HG03442 (cell line): ENCODE data around the gene MEN1.

Experiments used
- ATAC-seq: cut with Tn5 transposase; IDR thresholded peaks from one replicate; pipeline ENCODE4 v1.9.1; 2021; ENCODE audit warnings: mild to moderate bottlenecking, moderate library complexity; ENCODE audit not compliant: unreplicated experiment

Gene MEN1

GRCh38 chr11:64810271-64810890 lies at the start of gene MEN1:
Gene MEN1 (minus strand): TSS chr11:64810551. CDS start chr11:64810109, 442 bp downstream.
- ATAC-seq, result peak; percentile 70

DNA sequence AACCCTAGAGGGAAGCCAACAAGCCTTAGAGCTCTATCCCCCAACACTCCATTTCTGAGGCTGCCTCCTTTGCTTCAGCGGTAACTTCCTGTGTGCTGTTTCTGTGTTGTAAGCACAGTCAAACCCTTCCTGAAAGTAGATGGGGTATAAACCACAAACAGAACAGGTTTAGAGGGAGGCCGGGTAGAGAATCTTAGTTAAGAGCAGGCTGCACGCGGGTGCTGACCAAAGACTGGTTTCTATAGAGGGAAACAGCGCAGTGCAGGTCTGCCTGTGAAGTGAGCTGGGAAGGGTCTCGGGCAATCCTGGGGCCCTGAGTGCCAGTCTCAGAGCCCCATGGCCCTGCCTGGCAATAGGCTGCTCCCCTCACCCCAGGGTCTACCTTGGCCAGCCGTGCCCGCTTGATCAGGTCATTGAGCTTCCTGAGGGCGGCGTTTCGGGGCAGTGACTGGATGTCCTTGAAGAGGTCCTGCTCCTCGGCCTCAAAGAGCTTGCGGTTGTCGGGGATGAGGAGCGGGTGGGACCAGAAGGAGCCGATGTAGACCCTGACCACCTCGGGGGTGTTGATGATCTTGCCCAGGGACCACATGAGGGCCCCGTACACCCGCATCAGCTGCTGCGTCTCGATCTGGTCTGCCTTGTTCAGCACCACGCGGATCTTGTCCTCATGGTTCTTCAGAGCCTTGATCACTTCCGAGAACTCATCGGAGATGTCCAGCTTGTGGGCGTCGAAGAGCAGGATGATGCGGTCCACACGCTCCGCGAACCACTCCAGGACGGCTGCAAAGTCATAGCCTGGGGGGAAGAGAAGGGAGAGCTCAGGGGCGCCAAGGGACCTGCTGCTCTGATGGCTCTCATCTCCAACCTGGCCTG lies 49.4 kb upstream of the MEN1 start:
- ATAC-seq, result peak; percentile 58

DNA sequence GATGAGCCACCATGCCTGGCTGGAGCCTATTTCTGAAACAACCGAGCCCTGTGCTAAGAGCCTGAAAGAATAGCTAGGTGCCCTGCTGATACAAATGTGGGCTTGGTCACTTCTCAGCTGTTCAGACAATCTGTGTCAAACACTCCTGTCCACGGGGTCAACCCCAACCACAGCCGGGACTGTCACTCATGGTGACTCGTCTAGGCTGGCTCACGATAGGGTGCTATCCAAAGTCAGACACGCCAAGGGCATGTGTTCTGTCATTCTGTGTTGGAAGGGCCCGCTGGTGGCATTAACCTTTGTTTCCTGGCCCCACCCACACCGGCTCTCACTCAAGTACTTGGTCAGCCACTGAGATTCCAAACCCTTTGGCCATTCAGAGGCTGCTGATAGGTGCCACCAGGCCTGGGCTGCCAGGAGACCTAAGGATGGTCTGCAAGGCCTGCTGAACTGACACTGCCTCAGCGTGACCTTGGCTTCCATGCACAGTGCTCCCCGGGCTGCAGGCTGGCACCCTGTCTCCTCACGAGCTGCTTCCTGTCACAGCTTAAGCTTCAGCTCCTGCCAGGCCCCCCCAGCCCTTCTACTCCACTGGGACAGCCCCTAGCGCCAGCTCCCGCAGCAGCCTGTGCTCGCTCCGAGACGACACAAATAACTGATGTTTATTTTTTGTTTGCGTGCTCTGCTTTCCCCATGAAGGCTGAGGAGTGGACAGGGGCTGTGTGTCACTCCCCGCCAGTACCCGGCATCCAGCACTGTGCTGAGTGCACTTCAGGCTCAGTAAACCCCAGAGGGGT lies 48.3 kb upstream of the MEN1 start:
- no peak for ATAC-seq

GRCh38 chr11:64857485-64857884 lies 47.1 kb upstream of the MEN1 start:
- no peak for ATAC-seq

DNA sequence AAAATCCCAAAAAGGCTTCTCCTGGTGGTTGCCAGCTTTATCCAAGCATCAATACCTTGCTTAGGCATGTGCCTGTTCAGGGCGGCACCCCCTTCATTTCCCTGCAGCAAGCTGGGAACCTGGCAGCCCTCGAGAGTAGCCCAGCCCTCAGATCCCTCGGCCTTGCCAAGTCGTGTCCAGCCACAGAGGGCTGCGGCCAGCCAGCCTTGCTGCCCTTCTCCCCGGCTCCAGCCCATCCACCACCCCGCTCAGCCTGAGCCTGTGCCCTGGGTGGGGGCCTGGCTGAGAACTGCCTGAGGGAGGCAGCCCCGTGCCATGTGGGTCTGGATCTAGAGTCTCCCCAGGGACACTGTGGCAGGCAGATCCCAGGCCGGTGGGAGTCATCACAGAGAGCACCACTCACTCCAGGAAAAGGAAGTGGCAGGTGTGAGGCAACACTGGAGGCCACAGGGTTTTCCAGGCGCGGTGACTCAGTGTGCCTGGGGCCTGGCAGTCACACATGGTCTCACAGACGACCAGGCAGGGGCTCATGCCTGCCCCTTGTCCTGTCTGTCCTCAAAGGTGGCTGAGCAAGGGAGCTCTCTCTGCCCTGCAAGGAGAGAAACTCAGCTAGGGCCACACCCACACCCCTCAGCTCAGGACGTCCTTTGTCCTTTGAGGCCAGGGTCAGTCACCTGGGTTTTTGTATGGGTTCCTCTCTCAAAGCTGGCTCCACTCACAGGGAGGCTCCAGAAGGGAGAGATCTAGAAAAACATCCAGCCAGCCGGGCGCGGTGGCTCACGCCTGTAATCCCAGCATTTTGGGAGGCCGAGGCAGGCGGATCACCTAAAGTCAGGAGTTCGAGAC lies 46.3 kb upstream of the MEN1 start:
- ATAC-seq, result no peak

GRCh38 chr11:64855596-64856304 lies 45.4 kb upstream of the MEN1 start:
- ATAC-seq, result no peak

- ATAC-seq, result no peak
Measured at GRCh38 chr11:64854534-64855502, 44.5 kb upstream of the MEN1 start.

- ATAC-seq, result no peak
Measured at GRCh38 chr11:64854157-64854533, 43.8 kb upstream of the MEN1 start.

GRCh38 chr11:64853709-64854108 lies 43.4 kb upstream of the MEN1 start:
- ATAC-seq, result no peak

DNA sequence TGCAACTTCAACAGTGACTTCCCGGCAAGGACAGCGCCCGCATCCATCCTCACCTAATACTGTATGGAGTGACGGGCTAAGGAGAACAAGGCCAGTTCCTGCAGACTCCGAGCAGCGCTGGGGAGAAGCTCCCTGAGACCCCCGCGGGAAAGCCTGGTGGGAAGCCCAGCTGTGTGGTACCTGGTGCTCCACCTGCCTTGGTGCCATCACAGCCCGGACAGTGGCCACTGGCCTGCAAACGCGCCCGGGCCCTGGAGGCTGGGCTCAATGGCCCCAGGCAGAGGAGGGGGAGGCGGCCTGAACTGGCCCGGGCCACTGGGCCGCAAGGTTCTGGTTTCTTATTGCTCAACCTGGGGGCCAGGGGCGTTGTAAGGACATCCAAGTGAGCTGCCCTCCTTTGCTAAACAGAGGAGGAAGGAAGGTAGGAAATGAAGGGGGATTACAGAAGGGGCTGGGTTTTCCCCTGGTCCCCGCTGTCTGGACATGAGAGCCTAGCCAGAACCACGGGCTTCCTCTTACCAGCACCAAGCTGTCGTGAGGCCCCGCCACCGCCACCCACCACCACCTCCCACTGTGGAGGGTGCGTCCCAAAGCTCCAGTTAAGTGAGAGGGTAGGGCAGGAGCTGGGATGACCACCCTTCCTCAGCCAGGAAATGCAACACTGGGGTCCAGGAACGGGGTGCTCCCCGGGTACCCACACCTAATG lies 42.6 kb upstream of the MEN1 start:
- no peak for ATAC-seq

DNA sequence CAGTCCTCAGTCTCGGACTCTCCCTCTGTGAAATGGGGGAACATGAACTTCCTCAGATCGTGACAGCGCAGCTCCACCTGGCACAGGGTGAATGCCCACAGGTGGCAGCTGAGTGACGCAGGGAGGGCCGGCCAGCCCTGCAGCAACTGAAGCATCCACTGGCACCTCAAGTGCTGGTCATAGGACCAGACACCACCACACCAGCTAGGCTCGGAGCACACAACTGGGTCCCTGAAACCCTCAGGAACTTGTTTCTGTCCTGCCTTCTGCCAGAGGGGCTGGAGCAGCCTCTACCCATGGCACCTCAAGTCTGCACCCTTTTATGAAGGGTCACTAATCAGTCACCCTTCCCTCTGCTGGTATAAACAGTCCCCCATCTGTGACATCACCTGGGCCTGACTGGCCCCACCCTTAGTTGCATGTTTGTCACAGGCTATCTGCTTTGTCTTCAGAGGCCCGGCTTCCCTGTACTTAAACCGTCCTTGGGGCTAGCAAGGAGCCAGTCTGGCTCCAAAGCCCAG lies 41.5 kb upstream of the MEN1 start:
- no peak for ATAC-seq

DNA sequence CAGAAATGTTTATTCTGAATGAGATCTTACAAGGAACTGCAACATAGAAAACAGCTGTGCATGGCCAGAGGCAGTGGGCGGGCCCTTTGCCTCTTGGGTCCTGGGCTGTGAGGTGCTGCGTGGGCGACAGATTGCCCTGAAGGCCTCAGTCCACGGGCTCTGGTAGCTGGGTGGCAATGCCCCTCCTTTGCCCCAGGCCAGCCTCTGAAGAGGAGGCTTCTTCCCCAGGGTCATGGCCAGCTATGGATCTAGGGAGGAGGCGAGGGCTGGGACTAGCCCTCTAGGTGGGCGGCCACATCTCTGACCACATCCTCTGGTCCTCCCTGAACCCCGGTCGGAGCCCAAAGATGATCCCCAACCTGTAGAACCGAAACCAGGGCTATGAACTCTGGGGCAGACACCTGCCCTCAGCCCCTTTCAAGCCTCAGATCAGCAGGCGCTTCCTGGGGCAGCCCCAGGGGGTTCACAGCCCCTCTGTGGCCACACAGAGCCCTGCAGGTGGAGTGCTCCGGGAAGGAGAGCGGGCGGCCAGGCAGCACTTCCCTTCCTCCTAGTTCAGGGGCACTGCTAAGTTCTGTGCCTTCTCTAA lies 40.7 kb upstream of the MEN1 start:
- ATAC-seq, result peak; percentile 53

- no peak for ATAC-seq
Measured at GRCh38 chr11:64849598-64850356, 39.4 kb upstream of the MEN1 start.

GRCh38 chr11:64848826-64849597 lies 38.7 kb upstream of the MEN1 start:
- no peak for ATAC-seq

- ATAC-seq, result no peak
Measured at GRCh38 chr11:64848214-64848825, 38.0 kb upstream of the MEN1 start.
